ENCODE data around the gene SCGB2B2.

DNA sequence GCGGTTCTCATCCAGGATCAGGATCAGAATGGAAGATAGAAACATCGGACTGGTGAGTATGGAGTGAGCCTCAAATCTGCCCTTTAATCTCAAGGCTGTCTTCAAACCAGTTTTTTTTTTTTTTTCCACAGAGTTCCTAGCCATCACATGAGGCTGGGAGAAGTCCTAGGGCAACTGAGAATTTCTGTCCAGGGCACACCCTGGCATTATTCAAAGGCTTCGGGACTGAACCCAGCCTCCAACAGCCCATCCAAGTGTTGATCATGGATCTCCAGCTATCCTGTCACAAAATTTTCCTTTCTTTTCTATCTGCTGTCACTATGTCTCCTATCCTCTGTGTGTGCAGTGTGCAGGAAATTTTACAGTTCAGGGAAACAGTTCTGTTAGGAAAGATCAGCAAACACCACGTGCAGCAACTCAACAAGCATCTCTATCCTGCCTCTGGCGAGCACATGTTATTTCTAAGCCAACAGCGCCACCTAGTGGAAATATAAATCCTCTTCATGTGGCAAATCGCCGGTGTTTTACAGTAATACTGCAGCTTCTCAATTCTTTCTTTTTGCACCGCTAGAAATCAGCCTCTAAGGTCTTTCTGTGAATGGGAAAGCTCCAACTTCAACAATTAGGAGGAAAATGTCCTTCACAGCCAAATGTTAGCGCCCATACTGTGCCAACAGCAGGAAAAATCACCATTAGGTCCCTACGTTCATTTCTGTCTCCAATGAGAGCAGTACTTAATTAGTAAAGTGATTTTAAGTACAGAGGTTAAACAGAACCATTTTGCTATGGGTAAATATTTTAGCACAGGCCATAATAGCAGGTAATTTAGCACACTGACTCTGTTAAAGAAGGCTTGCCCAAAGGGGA is 35.7 kb upstream of the SCGB2B2 start:
- TF ChIP-seq CTCF (conservative IDR thresholded peaks at IDR 0.05) (peak; percentile 79), ZFX (IDR thresholded peaks at IDR 0.05) (no peak)

All from C4-2B (cell line).